Measurements from ENCODE around the gene ETFRF1.

Gene ETFRF1

GRCh38 chr12:25195056-25195971, at the start of gene ETFRF1, which contains the start of gene DNAI7:
ETFRF1 (plus strand) TSS chr12:25195237; CDS start chr12:25203957, 8,720 bp downstream.
DNAI7 (minus strand) TSS chr12:25195160; CDS start chr12:25195078, 82 bp downstream.
- DNase-seq: peak; percentile 98

GRCh38 chr12:25146686-25147085, 48.4 kb upstream of the ETFRF1 start:
- DNase-seq: no peak

GRCh38 chr12:25151476-25151875, 43.6 kb upstream of the ETFRF1 start:
- no peak for DNase-seq

- DNase-seq: no peak
Observed at GRCh38 chr12:25152055-25152454, 43.0 kb upstream of the ETFRF1 start.

- no peak for DNase-seq
Observed at GRCh38 chr12:25155022-25155576, 39.9 kb upstream of the ETFRF1 start.

GRCh38 chr12:25156061-25156460, 39.0 kb upstream of the ETFRF1 start:
- DNase-seq: no peak

- no peak for DNase-seq
Observed at GRCh38 chr12:25162866-25163265, 32.2 kb upstream of the ETFRF1 start.

- no peak for DNase-seq
Observed at GRCh38 chr12:25182765-25183164, 12.3 kb upstream of the ETFRF1 start.

GRCh38 chr12:25184132-25184531, 10.9 kb upstream of the ETFRF1 start:
- no peak for DNase-seq

- no peak for DNase-seq
Observed at GRCh38 chr12:25186038-25186787, 8.8 kb upstream of the ETFRF1 start.

- DNase-seq: no peak
Observed at GRCh38 chr12:25186788-25187402, 8.1 kb upstream of the ETFRF1 start.

GRCh38 chr12:25187781-25188180, 7.3 kb upstream of the ETFRF1 start:
- no peak for DNase-seq

- DNase-seq: no peak
Observed at GRCh38 chr12:25189656-25190055, 5.4 kb upstream of the ETFRF1 start.

GRCh38 chr12:25190793-25191192, 4.2 kb upstream of the ETFRF1 start:
- DNase-seq: no peak

GRCh38 chr12:25194214-25194613, 823 bp upstream of the ETFRF1 start:
- DNase-seq: no peak

GRCh38 chr12:25194722-25195055, 348 bp upstream of the ETFRF1 start:
- DNase-seq: no peak

- no peak for DNase-seq
Observed at GRCh38 chr12:25197608-25198007, 2.6 kb downstream of the ETFRF1 start.

GRCh38 chr12:25200703-25201102, 5.7 kb downstream of the ETFRF1 start:
- no peak for DNase-seq

GRCh38 chr12:25202137-25202536, 7.1 kb downstream of the ETFRF1 start:
- no peak for DNase-seq

- no peak for DNase-seq
Observed at GRCh38 chr12:25207411-25207810, 12.4 kb downstream of the ETFRF1 start.

- DNase-seq: no peak
Observed at GRCh38 chr12:25207846-25208245, 12.8 kb downstream of the ETFRF1 start.

GRCh38 chr12:25208554-25208953, 13.5 kb downstream of the ETFRF1 start:
- no peak for DNase-seq

GRCh38 chr12:25213338-25213737, 18.3 kb downstream of the ETFRF1 start:
- DNase-seq: no peak
